Parathyroid adenoma (tissue), 2 donors: ENCODE measurements around the gene MBTD1.

Experiments
- H2AFZ ChIP-seq: fragments of 300-600 bp; sonication (generic); one replicate; pipeline ENCODE4 v1.7.0; 2017; ENCODE audit warnings: antibody characterized with exemption, mild to moderate bottlenecking
- H3K27ac ChIP-seq: fragments of 300-600 bp; sonication (generic); one replicate; pipeline ENCODE4 v1.7.0; 2017
- H3K27me3 ChIP-seq: fragments of 300-600 bp; sonication (generic); one replicate; pipeline ENCODE4 v1.7.0; 2017; ENCODE audit warnings: low read length; ENCODE audit not compliant: control insufficient read depth, insufficient read depth
- H3K36me3 ChIP-seq: fragments of 300-600 bp; sonication (generic); one replicate; pipeline ENCODE4 v1.7.0; 2017; ENCODE audit warnings: low read length; ENCODE audit not compliant: control insufficient read depth, insufficient read depth
- H3K4me1 ChIP-seq: fragments of 300-600 bp; sonication (generic); one replicate; pipeline ENCODE4 v1.7.0; 2017; ENCODE audit warnings: control low read depth
- H3K4me2 ChIP-seq: fragments of 300-600 bp; sonication (generic); one replicate; pipeline ENCODE4 v1.7.0; 2017; ENCODE audit warnings: low read length
- H3K4me3 ChIP-seq: fragments of 300-600 bp; sonication (generic); one replicate; pipeline ENCODE4 v1.7.0; 2017; ENCODE audit warnings: low read depth, low read length
- H3K79me2 ChIP-seq: fragments of 300-600 bp; sonication (generic); one replicate; pipeline ENCODE4 v1.7.0; 2017; ENCODE audit warnings: control low read depth
- H3K9ac ChIP-seq: fragments of 300-600 bp; sonication (generic); one replicate; pipeline ENCODE4 v1.7.0; 2017; ENCODE audit warnings: mild to moderate bottlenecking
- H3K9me3 ChIP-seq: fragments of 300-600 bp; sonication (generic); one replicate; pipeline ENCODE4 v1.7.0; 2017; ENCODE audit warnings: low read length; ENCODE audit not compliant: control insufficient read depth
- CTCF ChIP-seq: fragments of 300-600 bp; sonication (generic); IDR thresholded peaks from one replicate; pipeline ENCODE4 v1.7.0; 2017; ENCODE audit warnings: antibody characterized with exemption, mild to moderate bottlenecking
- donor health status: primary hyperparathyroidism.

MBTD1 gene

GRCh38 chr17:51147650-51148049, 112.2 kb downstream of the MBTD1 start:
- Histone ChIP-seq H3K4me1 (peaks cover 2% of the 10 kb centered on the region), H2AFZ (no peak overlapping the region), H3K27ac (no peak overlapping the region), H3K9me3 (no peaks in the 10 kb centered on the region), H3K9ac (no peak overlapping the region), H3K4me3 (no peak overlapping the region), H3K36me3 (no peaks in the 10 kb centered on the region), H3K79me2 (no peaks in the 10 kb centered on the region), H3K27me3 (no peaks in the 10 kb centered on the region), H3K4me2 (no peak overlapping the region)
- no peak for TF ChIP-seq CTCF

GRCh38 chr17:51144266-51145022, 115.4 kb downstream of the MBTD1 start:
- Histone ChIP-seq H3K36me3 (no peaks in the 10 kb centered on the region), H3K4me1 (no peaks in the 10 kb centered on the region), H2AFZ (no peak overlapping the region), H3K9ac (no peak overlapping the region), H3K27me3 (no peaks in the 10 kb centered on the region), H3K4me3 (no peak overlapping the region), H3K4me2 (no peak overlapping the region), H3K27ac (no peak overlapping the region), H3K9me3 (no peaks in the 10 kb centered on the region), H3K79me2 (no peaks in the 10 kb centered on the region)
- TF ChIP-seq CTCF = no peak

DNA sequence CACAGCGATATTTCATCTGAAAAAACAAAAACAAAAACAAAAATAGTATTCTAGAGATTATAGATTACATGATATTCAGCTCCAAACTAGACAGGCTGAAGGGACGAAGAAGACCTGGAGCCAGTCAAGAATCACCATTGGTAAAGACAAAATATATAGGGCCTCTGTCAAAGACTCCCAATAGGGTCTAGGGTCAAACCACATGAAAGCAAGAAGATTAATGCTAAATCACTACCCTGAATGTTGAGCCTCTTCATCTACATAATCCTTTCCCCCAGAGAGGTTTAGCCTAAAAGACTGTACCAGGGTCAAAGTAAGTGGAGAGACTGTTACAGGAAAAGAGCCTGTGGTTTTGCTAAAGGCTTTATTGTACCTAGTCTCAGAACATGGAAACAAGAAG, 117.3 kb downstream of the MBTD1 start:
- H3K4me1 ChIP-seq = no peaks in the 10 kb centered on the region
- H3K9me3 ChIP-seq = no peaks in the 10 kb centered on the region
- no peak overlapping the region for H3K9ac ChIP-seq
- no peak overlapping the region for H3K27ac ChIP-seq
- H3K27me3 ChIP-seq = no peaks in the 10 kb centered on the region
- H3K79me2 ChIP-seq = no peaks in the 10 kb centered on the region
- TF ChIP-seq CTCF = no peak
- no peak overlapping the region for H3K4me3 ChIP-seq
- no peak overlapping the region for H2AFZ ChIP-seq
- H3K4me2 ChIP-seq = no peak overlapping the region
- no peaks in the 10 kb centered on the region for H3K36me3 ChIP-seq

- Histone ChIP-seq H3K4me3 (no peak overlapping the region), H2AFZ (no peak overlapping the region), H3K27ac (no peak overlapping the region), H3K9ac (no peak overlapping the region), H3K79me2 (no peaks in the 10 kb centered on the region), H3K4me1 (no peaks in the 10 kb centered on the region), H3K27me3 (no peaks in the 10 kb centered on the region), H3K36me3 (no peaks in the 10 kb centered on the region), H3K4me2 (no peak overlapping the region), H3K9me3 (no peaks in the 10 kb centered on the region)
- no peak for TF ChIP-seq CTCF
These were observed 123.9 kb downstream of the MBTD1 start for GRCh38 chr17:51135956-51136355.

- Histone ChIP-seq H3K27ac (no peak overlapping the region), H3K4me2 (no peak overlapping the region), H3K9me3 (no peaks in the 10 kb centered on the region), H3K36me3 (no peaks in the 10 kb centered on the region), H3K79me2 (no peaks in the 10 kb centered on the region), H3K4me1 (no peaks in the 10 kb centered on the region), H3K9ac (no peak overlapping the region), H3K4me3 (no peak overlapping the region), H3K27me3 (no peaks in the 10 kb centered on the region), H2AFZ (no peak overlapping the region)
- no peak for TF ChIP-seq CTCF
These were observed 126.5 kb downstream of the MBTD1 start for GRCh38 chr17:51133365-51133764.
